Activated CD4-positive, alpha-beta memory T cell treated with anti-CD3 and anti-CD28 coated beads, Interleukin-2, amount 10 ng/mL, durations not matched to agents 7 days and 5 days (primary cell): ENCODE data around the gene CDH2. TPM values are rescaled to one million over a fixed set of nuclear protein-coding genes. Genes with fewer than 3 reads are reported as not detected.

ENCODE experiments used
- CTCF ChIA-PET: fragments of 350-600 bp; sonication (Branson Sonifier 250); formaldehyde crosslinking; loops from one replicate; lab custom pipeline; 2021; ENCODE audit warnings: antibody characterized with exemption, inconsistent platforms; lab: Charles Lee
- POLR2A ChIA-PET: fragments of 350-600 bp; sonication (Branson Sonifier 250); formaldehyde crosslinking; loops from one replicate; lab custom pipeline; 2021; ENCODE audit warnings: antibody characterized with exemption; lab: Charles Lee
- DNase-seq: peaks from one replicate; pipeline ENCODE4 v3.0.0-alpha.2; 2020
- H3K27ac Mint-ChIP-seq: one replicate; pipeline ENCODE4 v1.8.0; 2021; ENCODE audit warnings: mild to moderate bottlenecking, mixed read lengths
- H3K27me3 Mint-ChIP-seq: one replicate; pipeline ENCODE4 v1.8.0; 2021; ENCODE audit warnings: mixed read lengths
- H3K36me3 Mint-ChIP-seq: one replicate; pipeline ENCODE4 v1.8.0; 2021; ENCODE audit warnings: low read depth, mixed read lengths
- H3K4me1 Mint-ChIP-seq: one replicate; pipeline ENCODE4 v1.8.0; 2021; ENCODE audit warnings: mixed read lengths
- H3K4me3 Mint-ChIP-seq: one replicate; pipeline ENCODE4 v1.8.0; 2021; ENCODE audit warnings: mild to moderate bottlenecking, mixed read lengths
- H3K9me3 Mint-ChIP-seq: one replicate; pipeline ENCODE4 v1.8.0; 2021; ENCODE audit warnings: mixed read lengths
- total RNA-seq, 2 experiments: library from RNA; stranded (reverse); gene quantifications; one replicate each; pipeline ENCODE4 v1.2.3, GENCODE V29; 2021

CDH2 gene
- total RNA-seq, 2 experiments from 2014 or later = not detected

- no peaks in the 10 kb centered on the region for H3K27me3 Mint-ChIP-seq
- no peak overlapping the region for H3K27ac Mint-ChIP-seq
- ChIA-PET CTCF (no interaction called here), POLR2A (no interaction called here)
- H3K4me1 Mint-ChIP-seq = no peaks in the 10 kb centered on the region
- H3K4me3 Mint-ChIP-seq = no peak overlapping the region
- no peaks in the 10 kb centered on the region for H3K36me3 Mint-ChIP-seq
- DNase-seq = no peak
- peaks cover 19% of the 10 kb centered on the region for H3K9me3 Mint-ChIP-seq
Observed at GRCh38 chr18:28034567-28034966, 142.4 kb downstream of the CDH2 start.

GRCh38 chr18:28032177-28032576 is 144.8 kb downstream of the CDH2 start:
- no peak for DNase-seq
- no peaks in the 10 kb centered on the region for H3K4me1 Mint-ChIP-seq
- no peaks in the 10 kb centered on the region for H3K36me3 Mint-ChIP-seq
- H3K9me3 Mint-ChIP-seq = peaks cover 11% of the 10 kb centered on the region
- ChIA-PET POLR2A (no interaction called here), CTCF (no interaction called here)
- no peak overlapping the region for H3K4me3 Mint-ChIP-seq
- no peaks in the 10 kb centered on the region for H3K27me3 Mint-ChIP-seq
- no peak overlapping the region for H3K27ac Mint-ChIP-seq

GRCh38 chr18:28030458-28030857 is 146.5 kb downstream of the CDH2 start:
- no peak overlapping the region for H3K4me3 Mint-ChIP-seq
- ChIA-PET CTCF (no interaction called here), POLR2A (no interaction called here)
- H3K27ac Mint-ChIP-seq = no peak overlapping the region
- no peaks in the 10 kb centered on the region for H3K27me3 Mint-ChIP-seq
- no peak for DNase-seq
- H3K9me3 Mint-ChIP-seq = peaks cover 12% of the 10 kb centered on the region
- no peaks in the 10 kb centered on the region for H3K36me3 Mint-ChIP-seq
- no peaks in the 10 kb centered on the region for H3K4me1 Mint-ChIP-seq

- no peak for DNase-seq
- ChIA-PET POLR2A (no interaction called here), CTCF (no interaction called here)
- Mint-ChIP-seq H3K27ac (no peak overlapping the region), H3K4me3 (no peak overlapping the region), H3K36me3 (no peaks in the 10 kb centered on the region), H3K4me1 (no peaks in the 10 kb centered on the region), H3K27me3 (no peaks in the 10 kb centered on the region), H3K9me3 (peaks cover 10% of the 10 kb centered on the region)
Observed at GRCh38 chr18:28027755-28028154, 149.2 kb downstream of the CDH2 start.

- ChIA-PET CTCF (no interaction called here), POLR2A (no interaction called here)
- Mint-ChIP-seq H3K4me1 (no peaks in the 10 kb centered on the region), H3K27ac (no peak overlapping the region), H3K27me3 (no peaks in the 10 kb centered on the region), H3K36me3 (no peaks in the 10 kb centered on the region), H3K9me3 (peaks cover 6% of the 10 kb centered on the region), H3K4me3 (no peak overlapping the region)
- DNase-seq = no peak
Observed at GRCh38 chr18:28019425-28020108, 157.4 kb downstream of the CDH2 start.

GRCh38 chr18:28018351-28018750 is 158.6 kb downstream of the CDH2 start:
- CTCF ChIA-PET = no interaction called here
- H3K9me3 Mint-ChIP-seq = peaks cover 8% of the 10 kb centered on the region

GRCh38 chr18:28015671-28016070 is 161.3 kb downstream of the CDH2 start:
- no peaks in the 10 kb centered on the region for H3K27me3 Mint-ChIP-seq
- no peak overlapping the region for H3K27ac Mint-ChIP-seq
- no peaks in the 10 kb centered on the region for H3K36me3 Mint-ChIP-seq
- H3K4me1 Mint-ChIP-seq = no peaks in the 10 kb centered on the region
- CTCF ChIA-PET = no interaction called here
- H3K9me3 Mint-ChIP-seq = peaks cover 8% of the 10 kb centered on the region
- DNase-seq = no peak
- POLR2A ChIA-PET = no interaction called here
- H3K4me3 Mint-ChIP-seq = no peak overlapping the region

More at GRCh38 chr18:28018351-28018750, 158.6 kb downstream of the CDH2 start:
- no peak overlapping the region for H3K27ac Mint-ChIP-seq
- no peak overlapping the region for H3K4me3 Mint-ChIP-seq
- no peaks in the 10 kb centered on the region for H3K36me3 Mint-ChIP-seq
- H3K4me1 Mint-ChIP-seq = no peaks in the 10 kb centered on the region
- no peaks in the 10 kb centered on the region for H3K27me3 Mint-ChIP-seq
- POLR2A ChIA-PET = no interaction called here
- no peak for DNase-seq

- POLR2A ChIA-PET = no interaction called here
- peaks cover 8% of the 10 kb centered on the region for H3K9me3 Mint-ChIP-seq
- no peaks in the 10 kb centered on the region for H3K27me3 Mint-ChIP-seq
- CTCF ChIA-PET = no interaction called here
- H3K4me3 Mint-ChIP-seq = no peak overlapping the region
- DNase-seq = no peak
- H3K36me3 Mint-ChIP-seq = no peaks in the 10 kb centered on the region
- H3K27ac Mint-ChIP-seq = no peak overlapping the region
- H3K4me1 Mint-ChIP-seq = no peaks in the 10 kb centered on the region
Observed at GRCh38 chr18:28013066-28013465, 163.9 kb downstream of the CDH2 start.

- ChIA-PET POLR2A (no interaction called here), CTCF (no interaction called here)
- DNase-seq = no peak
- Mint-ChIP-seq H3K36me3 (no peaks in the 10 kb centered on the region), H3K9me3 (peaks cover 2% of the 10 kb centered on the region), H3K27me3 (no peaks in the 10 kb centered on the region), H3K4me1 (no peaks in the 10 kb centered on the region), H3K27ac (no peak overlapping the region), H3K4me3 (no peak overlapping the region)
Observed at GRCh38 chr18:28012336-28012735, 164.6 kb downstream of the CDH2 start.

GRCh38 chr18:28009589-28009988 is 167.3 kb downstream of the CDH2 start:
- no peak overlapping the region for H3K4me3 Mint-ChIP-seq
- H3K27me3 Mint-ChIP-seq = no peaks in the 10 kb centered on the region
- H3K36me3 Mint-ChIP-seq = no peaks in the 10 kb centered on the region
- no peaks in the 10 kb centered on the region for H3K4me1 Mint-ChIP-seq
- DNase-seq = no peak
- no peak overlapping the region for H3K27ac Mint-ChIP-seq
- ChIA-PET POLR2A (no interaction called here), CTCF (no interaction called here)
- peaks cover 2% of the 10 kb centered on the region for H3K9me3 Mint-ChIP-seq

GRCh38 chr18:28007841-28008240 is 169.1 kb downstream of the CDH2 start:
- no peaks in the 10 kb centered on the region for H3K36me3 Mint-ChIP-seq
- DNase-seq = no peak
- ChIA-PET POLR2A (no interaction called here), CTCF (no interaction called here)
- H3K27me3 Mint-ChIP-seq = no peaks in the 10 kb centered on the region
- H3K27ac Mint-ChIP-seq = no peak overlapping the region
- no peaks in the 10 kb centered on the region for H3K4me1 Mint-ChIP-seq
- H3K9me3 Mint-ChIP-seq = peaks cover 5% of the 10 kb centered on the region
- H3K4me3 Mint-ChIP-seq = no peak overlapping the region

- POLR2A ChIA-PET = no interaction called here
- no peaks in the 10 kb centered on the region for H3K4me1 Mint-ChIP-seq
- H3K36me3 Mint-ChIP-seq = no peaks in the 10 kb centered on the region
- no peak overlapping the region for H3K4me3 Mint-ChIP-seq
- H3K27ac Mint-ChIP-seq = no peak overlapping the region
- no peak for DNase-seq
- no peaks in the 10 kb centered on the region for H3K27me3 Mint-ChIP-seq
- CTCF ChIA-PET = no interaction called here
- peaks cover 7% of the 10 kb centered on the region for H3K9me3 Mint-ChIP-seq
Observed at GRCh38 chr18:28005164-28005563, 171.8 kb downstream of the CDH2 start.

GRCh38 chr18:28004606-28005005 is 172.3 kb downstream of the CDH2 start:
- no peaks in the 10 kb centered on the region for H3K36me3 Mint-ChIP-seq
- no peak for DNase-seq
- no peaks in the 10 kb centered on the region for H3K27me3 Mint-ChIP-seq
- H3K4me3 Mint-ChIP-seq = no peak overlapping the region
- ChIA-PET CTCF (no interaction called here), POLR2A (no interaction called here)
- H3K9me3 Mint-ChIP-seq = peaks cover 7% of the 10 kb centered on the region
- H3K27ac Mint-ChIP-seq = no peak overlapping the region
- H3K4me1 Mint-ChIP-seq = no peaks in the 10 kb centered on the region

- H3K36me3 Mint-ChIP-seq = no peaks in the 10 kb centered on the region
- no peaks in the 10 kb centered on the region for H3K27me3 Mint-ChIP-seq
- peaks cover 13% of the 10 kb centered on the region for H3K9me3 Mint-ChIP-seq
- no peak overlapping the region for H3K27ac Mint-ChIP-seq
- DNase-seq = no peak
- H3K4me3 Mint-ChIP-seq = no peak overlapping the region
- H3K4me1 Mint-ChIP-seq = no peaks in the 10 kb centered on the region
- CTCF ChIA-PET = no interaction called here
- POLR2A ChIA-PET = no interaction called here
Observed at GRCh38 chr18:28003451-28003850, 173.5 kb downstream of the CDH2 start.
